NCI-H1417 (cell line): ENCODE results near the gene ANO10.
"Not testable (repeated sequence)": the region's sequence is repeated elsewhere in the genome, so short reads cannot be mapped to it uniquely, and the experiment has no call there.

Experiments
- DNase-seq, 3 experiments: peaks; one replicate each; lab custom pipeline; 2025; lab: John Stamatoyannopoulos, UW

Gene ANO10

DNA sequence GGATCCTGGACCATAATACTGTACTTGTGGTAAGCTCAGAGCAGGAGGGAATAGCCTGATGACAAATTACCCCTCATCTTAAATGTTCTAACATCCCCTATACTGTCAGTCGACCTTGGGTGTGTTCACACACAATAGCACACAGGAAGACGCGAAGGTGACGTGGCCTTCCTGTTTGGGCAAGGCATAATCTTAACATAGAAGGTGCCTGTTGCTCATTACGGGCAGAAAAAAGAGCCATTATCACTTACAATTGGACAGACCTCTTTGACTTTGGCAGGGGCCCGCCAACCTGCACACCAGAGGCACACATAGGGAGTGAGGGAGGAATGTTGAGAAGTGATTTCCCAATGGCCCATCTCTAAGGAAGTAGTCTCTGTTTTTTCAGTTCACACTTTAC, 144.2 kb downstream of the ANO10 start:
- DNase-seq = no peak

GRCh38 chr3:43473737-43474136, 148.1 kb downstream of the ANO10 start:
- no peak for DNase-seq

DNA sequence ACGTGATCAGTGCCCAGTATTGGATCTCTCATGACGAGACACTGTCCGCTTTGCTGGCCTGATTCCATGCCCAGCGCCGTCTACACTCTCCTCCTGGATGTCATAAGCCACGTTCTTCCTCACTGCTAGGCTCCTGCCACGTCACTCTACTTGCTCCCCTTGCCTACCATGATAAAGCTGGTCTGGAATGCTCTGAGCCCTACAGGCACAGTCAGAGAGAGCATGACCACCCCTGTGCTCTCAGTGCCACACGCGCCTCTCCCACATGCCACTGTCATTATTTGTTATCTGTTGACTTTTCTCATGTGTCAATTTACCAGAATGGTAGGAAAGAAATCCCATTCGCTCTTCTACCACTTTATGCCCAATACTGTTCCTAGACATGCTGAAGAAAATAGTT, 148.6 kb downstream of the ANO10 start:
- no peak for DNase-seq

- no peak for DNase-seq
These were observed 153.7 kb downstream of the ANO10 start for GRCh38 chr3:43468133-43468532.

GRCh38 chr3:43465109-43465508, 156.7 kb downstream of the ANO10 start:
- DNase-seq = peak in 1 of 3 experiments; percentile 48

GRCh38 chr3:43462566-43462965, 159.2 kb downstream of the ANO10 start:
- not testable (repeated sequence) for DNase-seq

DNA sequence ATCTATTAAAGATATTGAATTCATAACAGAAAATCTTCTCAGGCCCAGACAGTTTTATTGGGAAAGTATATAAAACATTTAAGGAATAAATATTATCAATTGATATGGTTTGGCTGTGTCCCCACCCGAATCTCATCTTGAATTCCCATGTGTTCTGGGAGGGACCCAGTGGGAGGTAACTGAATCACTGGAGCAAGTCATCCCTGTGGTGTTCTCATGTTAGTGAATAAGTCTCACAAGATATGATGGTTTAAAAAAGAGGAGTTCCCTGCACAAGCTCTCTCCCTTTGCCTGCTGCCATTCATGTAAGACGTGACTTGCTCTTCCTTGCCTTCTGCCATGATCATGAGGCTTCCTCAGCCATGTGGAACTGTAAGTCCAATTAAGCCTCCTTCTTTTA, 160.5 kb downstream of the ANO10 start:
- DNase-seq = no peak

- DNase-seq = not testable (repeated sequence)
These were observed 164.8 kb downstream of the ANO10 start for GRCh38 chr3:43457038-43457437.

DNA sequence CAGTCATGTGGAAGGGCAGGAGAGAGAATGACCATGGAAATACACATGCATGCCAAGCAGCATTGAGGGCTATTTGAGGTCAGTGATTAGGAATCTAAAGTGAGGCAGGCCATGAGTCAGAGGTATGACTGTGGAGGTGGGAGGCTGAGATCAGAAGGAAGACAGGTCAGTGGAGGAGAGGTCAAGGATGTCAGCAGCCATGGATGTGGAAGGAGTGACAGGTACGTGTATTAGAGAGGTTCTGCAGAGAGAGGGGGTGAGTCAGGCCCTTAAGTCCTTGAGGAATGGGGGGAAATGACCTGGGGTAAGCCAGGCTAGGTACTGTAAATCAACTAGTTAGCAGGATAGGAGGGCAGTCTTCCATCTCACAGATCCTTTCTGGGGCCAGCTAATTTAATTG, 166.6 kb downstream of the ANO10 start:
- DNase-seq = peak in 1 of 3 experiments; percentile 11

DNA sequence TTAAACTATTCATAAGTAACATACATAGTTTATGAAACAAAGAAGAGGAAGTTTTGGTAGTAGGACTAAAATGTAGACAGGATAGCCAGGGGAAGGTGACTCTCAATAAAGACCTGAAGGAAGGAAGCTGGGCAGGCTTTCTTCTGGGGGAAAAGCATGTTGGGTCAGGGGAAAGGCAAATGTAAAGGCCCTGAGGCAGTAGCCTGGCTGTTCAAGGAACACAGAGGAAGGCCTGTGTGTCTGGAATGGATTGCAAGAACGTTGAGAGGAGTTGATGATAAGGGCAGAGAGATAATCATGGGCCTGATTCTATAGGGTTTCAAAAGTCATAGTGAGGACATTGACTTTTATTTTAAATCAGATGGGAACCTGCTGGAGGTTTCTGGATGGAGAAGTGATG, 167.8 kb downstream of the ANO10 start:
- no peak for DNase-seq

DNA sequence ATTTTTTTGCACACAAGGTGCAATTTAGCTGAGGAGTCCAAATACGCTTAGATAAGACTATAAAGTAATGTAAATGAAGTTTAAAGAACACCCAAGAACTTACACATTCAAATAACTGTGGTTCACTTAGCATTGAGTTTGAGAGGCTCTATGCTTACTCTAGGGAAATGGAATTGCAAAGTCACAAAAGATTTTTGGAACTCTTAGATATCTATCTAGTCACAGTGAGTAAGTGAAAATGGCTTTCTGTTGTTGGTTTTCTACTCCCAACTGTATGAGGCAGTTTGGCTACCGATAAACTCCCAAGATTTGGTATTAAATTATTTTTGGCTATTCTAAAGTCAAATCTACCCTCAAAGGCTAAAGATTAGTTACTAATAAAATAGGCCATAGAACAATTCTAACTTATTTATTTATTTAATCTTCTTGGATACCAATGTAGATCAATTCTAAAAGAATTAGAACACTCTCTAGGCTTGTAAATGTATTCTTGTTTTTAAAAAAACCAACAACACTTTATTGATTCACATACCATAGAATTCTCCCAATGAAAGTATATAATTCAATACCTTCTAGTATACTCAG, 170.0 kb downstream of the ANO10 start:
- DNase-seq = no peak

GRCh38 chr3:43448098-43448497, 173.7 kb downstream of the ANO10 start:
- DNase-seq = no peak

DNA sequence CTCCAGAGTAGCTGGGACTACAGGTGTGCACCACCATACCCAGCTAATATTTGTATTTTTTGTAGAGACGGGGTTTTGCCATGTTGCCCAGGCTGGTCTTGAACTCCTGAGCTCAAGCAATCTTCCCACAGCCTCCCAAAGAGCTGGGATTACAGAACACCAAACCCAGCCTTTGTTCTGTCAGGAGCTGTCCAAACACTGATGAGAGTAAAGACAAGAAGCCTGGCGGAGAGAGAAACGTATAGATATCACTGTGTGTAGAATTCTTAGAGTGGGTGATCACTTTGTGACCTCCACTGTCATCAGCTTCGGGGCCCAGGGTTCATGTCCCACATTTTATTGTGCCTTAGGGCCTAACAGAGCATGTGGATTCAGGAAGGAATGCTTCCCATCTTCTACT, 176.0 kb downstream of the ANO10 start:
- no peak for DNase-seq

- no peak for DNase-seq
These were observed 178.9 kb downstream of the ANO10 start for GRCh38 chr3:43442872-43443395.

DNA sequence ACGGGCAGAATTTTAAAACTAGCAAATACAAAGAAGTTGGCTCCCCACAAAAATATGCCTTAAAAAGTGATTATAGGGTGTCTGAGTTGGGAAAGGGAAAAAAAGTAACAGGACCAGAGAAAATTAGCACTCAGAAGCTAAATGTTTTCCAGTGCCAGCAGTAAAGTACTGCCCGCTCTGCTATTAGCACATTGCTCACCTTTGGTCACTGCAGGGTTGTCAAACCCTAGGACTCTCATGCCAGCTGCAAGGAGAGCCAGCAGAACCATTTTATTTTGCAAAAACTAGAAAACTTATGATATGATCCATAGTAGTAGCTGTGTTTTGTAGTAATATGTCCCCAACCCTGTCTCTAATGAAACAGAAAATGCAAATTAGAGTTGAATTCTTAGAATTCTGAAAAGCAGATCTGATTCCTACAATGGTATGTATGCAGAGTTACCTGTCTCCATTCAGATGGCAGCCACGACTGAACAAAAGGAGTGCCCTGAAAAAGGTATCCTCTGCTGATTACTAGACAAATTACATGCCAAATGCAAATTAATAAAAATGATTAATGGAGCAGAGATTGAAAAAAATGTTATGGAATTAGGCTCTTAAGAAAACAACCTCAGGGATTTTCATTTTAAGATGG, 185.2 kb downstream of the ANO10 start:
- DNase-seq = no peak

DNA sequence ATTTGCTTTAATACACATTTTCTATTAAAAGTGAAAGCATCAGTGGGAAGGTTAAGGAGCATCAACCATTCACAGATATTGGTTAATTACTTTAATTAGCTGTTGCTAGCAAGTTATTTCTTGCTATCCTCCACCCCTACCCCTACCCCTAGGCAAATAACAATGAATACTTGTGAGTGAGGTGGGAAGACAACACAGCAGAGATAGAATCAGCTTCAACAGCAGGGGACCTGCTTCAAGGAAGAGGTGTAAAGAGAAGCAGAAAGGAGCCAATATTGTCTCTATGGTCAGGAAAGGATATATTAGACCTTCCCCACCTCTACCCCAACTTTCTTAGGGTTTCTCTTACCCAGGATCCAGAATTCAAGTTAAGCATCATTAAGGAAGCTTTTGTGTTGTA, 186.1 kb downstream of the ANO10 start:
- peak in 1 of 3 experiments; percentile 3 for DNase-seq

DNA sequence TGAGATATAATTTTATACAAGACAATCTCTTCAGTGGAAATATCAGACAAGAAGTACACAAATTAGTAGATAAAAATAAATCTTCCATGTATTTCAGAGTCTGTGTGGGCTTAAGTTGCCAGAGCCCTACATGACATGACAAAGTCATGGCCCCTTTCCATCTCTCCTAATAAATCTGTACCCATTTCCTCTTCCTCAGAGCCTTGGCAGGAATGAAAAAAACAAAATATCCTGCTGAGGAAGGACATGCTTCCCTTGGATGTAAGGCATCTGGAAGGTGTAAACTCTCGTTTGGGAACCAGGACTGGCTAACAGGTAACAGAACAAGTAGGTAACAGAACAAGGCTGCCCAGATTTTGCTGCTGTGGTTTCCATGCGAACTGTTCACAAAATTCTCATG, 187.4 kb downstream of the ANO10 start:
- no peak for DNase-seq

DNA sequence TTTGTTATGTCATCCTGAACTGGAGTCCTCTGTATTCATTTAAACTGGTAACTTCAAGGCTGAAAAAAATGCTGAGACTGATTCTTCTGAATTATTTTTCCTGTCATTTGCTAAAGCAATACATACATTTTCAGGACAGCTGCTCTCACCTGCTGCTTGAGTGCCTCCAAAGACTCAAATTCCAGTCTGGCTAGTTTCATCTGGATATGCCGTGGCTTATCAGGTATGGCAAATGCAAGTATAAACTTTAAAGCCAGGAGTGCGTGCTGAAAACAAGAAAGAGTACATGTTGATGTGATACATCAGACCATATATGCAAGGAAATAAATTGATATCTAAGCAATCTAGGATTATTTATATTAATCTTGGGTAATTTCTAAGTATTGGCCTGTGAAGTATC, 189.3 kb downstream of the ANO10 start:
- DNase-seq = no peak

GRCh38 chr3:43426388-43426787, 195.4 kb downstream of the ANO10 start:
- DNase-seq = peak in 1 of 3 experiments; percentile 2

DNA sequence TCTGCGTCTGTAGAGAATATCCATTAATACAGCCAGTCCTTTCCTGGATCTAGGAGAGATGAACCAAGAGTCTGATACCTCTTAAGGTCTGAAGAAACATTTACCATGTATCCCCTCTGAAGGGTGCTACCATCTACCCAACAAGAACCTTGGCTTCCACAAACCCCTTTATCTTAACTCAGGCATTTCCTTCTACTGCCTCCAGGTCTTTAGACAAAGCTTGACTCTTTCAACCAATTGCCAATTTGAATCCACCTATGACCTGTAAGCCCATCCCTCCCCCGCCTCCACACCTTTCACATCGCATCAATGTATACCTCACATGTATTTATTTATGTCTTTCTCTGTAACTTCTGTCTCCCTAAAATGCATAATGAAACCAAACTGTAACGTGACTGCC, 196.0 kb downstream of the ANO10 start:
- DNase-seq = no peak

- DNase-seq = no peak
These were observed 198.2 kb downstream of the ANO10 start for GRCh38 chr3:43423639-43424038.

DNA sequence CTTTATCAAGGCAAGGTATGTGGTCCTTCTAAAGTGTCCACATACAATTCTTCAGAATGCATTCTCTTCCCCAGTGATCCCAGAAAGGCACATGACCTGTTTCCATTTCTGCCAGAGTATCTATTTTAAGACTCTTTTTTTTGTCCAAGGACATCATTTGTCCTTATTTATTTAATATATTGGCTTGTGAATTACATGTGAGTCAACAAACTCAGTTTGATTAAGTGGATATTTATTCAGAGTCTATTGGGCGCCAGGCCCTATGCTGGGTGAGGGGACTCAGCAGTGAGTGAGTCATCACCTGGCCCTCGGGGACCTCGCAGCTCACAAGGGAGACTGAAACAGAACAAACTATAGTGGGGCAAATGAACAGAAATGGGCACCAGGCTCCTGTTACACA, 198.7 kb downstream of the ANO10 start:
- peak in 2 of 3 experiments; percentile 60 to 75 for DNase-seq

DNA sequence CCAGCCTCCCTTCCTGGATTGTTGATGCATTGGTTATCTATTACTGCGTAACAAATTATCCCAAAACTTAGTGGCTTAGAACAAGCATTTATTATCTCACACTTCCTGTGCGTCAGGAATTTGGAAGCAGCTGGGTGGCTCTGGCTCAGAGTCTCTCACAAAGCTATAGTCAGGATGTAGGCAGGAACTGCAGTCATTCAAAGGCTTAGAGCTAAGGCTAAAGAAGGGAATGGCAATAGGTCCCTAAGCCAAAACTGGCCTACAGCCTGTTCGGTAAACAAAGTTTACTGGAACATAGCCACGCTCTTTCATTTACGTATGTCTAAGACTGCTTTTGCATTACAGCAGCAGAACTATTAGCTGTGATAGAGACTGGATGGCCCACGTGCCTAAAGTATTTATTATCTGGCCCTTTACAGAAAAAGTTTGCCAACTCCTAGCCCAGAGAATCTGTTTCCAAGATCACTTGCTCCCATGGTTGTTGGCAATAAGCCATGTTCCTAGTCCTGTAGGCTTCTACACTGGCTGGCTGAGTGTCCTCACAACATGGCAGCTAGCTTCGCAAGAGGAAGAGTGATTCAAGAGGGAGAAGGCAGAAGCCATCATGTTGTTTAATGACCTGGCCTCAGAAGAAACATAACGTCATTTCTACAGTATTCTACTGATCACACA, 203.1 kb downstream of the ANO10 start:
- DNase-seq = no peak
